HTR-8/SVneo (cell line): ENCODE measurements around the gene TAC4.

Source experiments
- DNase-seq: peaks from one replicate; pipeline ENCODE4 v3.0.0; 2011; ENCODE audit warnings: low spot score, mixed read lengths; ENCODE audit not compliant: insufficient read length
- FAIRE-seq: peaks from 2 replicates; lab custom pipeline; 2011; peaks lifted over from hg19 to GRCh38; lab: Jason Lieb, UNC

The TAC4 gene

GRCh38 chr17:49819651-49820050 is 28.2 kb downstream of the TAC4 start:
- DNase-seq (no peak), FAIRE-seq (no peak)

- DNase-seq (no peak), FAIRE-seq (no peak)
Measured at GRCh38 chr17:49819138-49819537, 28.7 kb downstream of the TAC4 start.

- no peak for FAIRE-seq
- no peak for DNase-seq
Measured at GRCh38 chr17:49817993-49818392, 29.9 kb downstream of the TAC4 start.

GRCh38 chr17:49815761-49816281 is 32.0 kb downstream of the TAC4 start:
- FAIRE-seq = no peak
- no peak for DNase-seq

- no peak for DNase-seq
- FAIRE-seq = no peak
Measured at GRCh38 chr17:49814781-49815529, 32.9 kb downstream of the TAC4 start.

GRCh38 chr17:49809056-49809455 is 38.8 kb downstream of the TAC4 start:
- FAIRE-seq = no peak

GRCh38 chr17:49798738-49799137 is 49.1 kb downstream of the TAC4 start:
- FAIRE-seq (no peak), DNase-seq (no peak)

More at GRCh38 chr17:49809056-49809455, 38.8 kb downstream of the TAC4 start:
- DNase-seq = no peak

GRCh38 chr17:49798182-49798581 is 49.7 kb downstream of the TAC4 start:
- FAIRE-seq (no peak), DNase-seq (no peak)

GRCh38 chr17:49795372-49795771 is 52.5 kb downstream of the TAC4 start:
- FAIRE-seq (peak; percentile 23), DNase-seq (no peak)

- no peak for FAIRE-seq
Measured at GRCh38 chr17:49793309-49793708, 54.6 kb downstream of the TAC4 start.

GRCh38 chr17:49789243-49789578 is 58.7 kb downstream of the TAC4 start:
- DNase-seq (no peak), FAIRE-seq (no peak)

More at GRCh38 chr17:49793309-49793708, 54.6 kb downstream of the TAC4 start:
- no peak for DNase-seq

GRCh38 chr17:49788478-49789242 is 59.2 kb downstream of the TAC4 start, which contains the start of gene KAT7:
Gene KAT7 (plus strand): TSS chr17:49788681. CDS start chr17:49788835, 154 bp downstream.
- FAIRE-seq (peak; percentile 99), DNase-seq (peak; percentile 99)
